Cortex of kidney (tissue), 1 donor: ENCODE results near the gene SIX3.

ENCODE experiments used
- DNase-seq: peaks from one replicate; lab custom pipeline; 2025; lab: John Stamatoyannopoulos, UW

Gene SIX3

GRCh38 chr2:44957656-44958327, 16.3 kb downstream of the SIX3 start:
- no peak for DNase-seq

GRCh38 chr2:44959855-44960254, 18.4 kb downstream of the SIX3 start:
- DNase-seq: no peak

- no peak for DNase-seq
Measured at GRCh38 chr2:44960871-44961270, 19.4 kb downstream of the SIX3 start.

GRCh38 chr2:44962176-44962695, 20.7 kb downstream of the SIX3 start:
- DNase-seq: no peak

- no peak for DNase-seq
Measured at GRCh38 chr2:44964752-44965236, 23.3 kb downstream of the SIX3 start.

- no peak for DNase-seq
Measured at GRCh38 chr2:44965684-44966083, 24.2 kb downstream of the SIX3 start.

GRCh38 chr2:44967056-44967455, 25.6 kb downstream of the SIX3 start:
- DNase-seq: no peak

- no peak for DNase-seq
Measured at GRCh38 chr2:44967727-44968432, 26.4 kb downstream of the SIX3 start.

- no peak for DNase-seq
Measured at GRCh38 chr2:44969936-44970335, 28.4 kb downstream of the SIX3 start.

- no peak for DNase-seq
Measured at GRCh38 chr2:44970846-44971450, 29.4 kb downstream of the SIX3 start.

- DNase-seq: no peak
Measured at GRCh38 chr2:44972771-44973535, 31.5 kb downstream of the SIX3 start.

- no peak for DNase-seq
Measured at GRCh38 chr2:44974064-44974715, 32.7 kb downstream of the SIX3 start.

GRCh38 chr2:44975571-44976450, 34.3 kb downstream of the SIX3 start:
- DNase-seq: no peak

- no peak for DNase-seq
Measured at GRCh38 chr2:44979581-44979980, 38.1 kb downstream of the SIX3 start.

- no peak for DNase-seq
Measured at GRCh38 chr2:44980751-44981713, 39.5 kb downstream of the SIX3 start.

GRCh38 chr2:44981714-44982108, 40.2 kb downstream of the SIX3 start:
- no peak for DNase-seq

- DNase-seq: no peak
Measured at GRCh38 chr2:44983836-44984604, 42.5 kb downstream of the SIX3 start.

GRCh38 chr2:44989176-44989575, 47.7 kb downstream of the SIX3 start:
- no peak for DNase-seq

GRCh38 chr2:44994377-44994776, 52.9 kb downstream of the SIX3 start:
- DNase-seq: no peak
